ENCODE results near the gene NKPD1.
"Not testable (repeated sequence)": the region's sequence is repeated elsewhere in the genome, so short reads cannot be mapped to it uniquely, and the experiment has no call there.

NKPD1 gene

GRCh38 chr19:45138303-45138751 is 22.5 kb downstream of the NKPD1 start:
- no peak for DNase-seq

GRCh38 chr19:45137179-45137761 is 23.5 kb downstream of the NKPD1 start:
- DNase-seq: peak; percentile 83

- no peak for DNase-seq
Observed at GRCh38 chr19:45136507-45137178, 24.1 kb downstream of the NKPD1 start.

GRCh38 chr19:45135176-45135885 is 25.5 kb downstream of the NKPD1 start:
- no peak for DNase-seq

- DNase-seq: no peak
Observed at GRCh38 chr19:45133661-45134060, 27.1 kb downstream of the NKPD1 start.

- no peak for DNase-seq
Observed at GRCh38 chr19:45130888-45131615, 29.7 kb downstream of the NKPD1 start.

GRCh38 chr19:45130236-45130635 is 30.5 kb downstream of the NKPD1 start:
- DNase-seq: no peak

GRCh38 chr19:45128806-45129205 is 32.0 kb downstream of the NKPD1 start:
- DNase-seq: no peak

- DNase-seq: no peak
Observed at GRCh38 chr19:45128146-45128545, 32.6 kb downstream of the NKPD1 start.

GRCh38 chr19:45126654-45127053 is 34.1 kb downstream of the NKPD1 start:
- no peak for DNase-seq

GRCh38 chr19:45125975-45126493 is 34.7 kb downstream of the NKPD1 start:
- no peak for DNase-seq

- no peak for DNase-seq
Observed at GRCh38 chr19:45125360-45125759, 35.4 kb downstream of the NKPD1 start.

- no peak for DNase-seq
Observed at GRCh38 chr19:45124021-45124420, 36.8 kb downstream of the NKPD1 start.

- no peak for DNase-seq
Observed at GRCh38 chr19:45123440-45123850, 37.3 kb downstream of the NKPD1 start.

GRCh38 chr19:45122832-45123231 is 38.0 kb downstream of the NKPD1 start:
- DNase-seq: no peak

GRCh38 chr19:45121827-45122345 is 38.9 kb downstream of the NKPD1 start:
- no peak for DNase-seq

GRCh38 chr19:45119582-45119981 is 41.2 kb downstream of the NKPD1 start:
- no peak for DNase-seq

GRCh38 chr19:45118591-45119355 is 42.0 kb downstream of the NKPD1 start:
- not testable (repeated sequence) for DNase-seq

GRCh38 chr19:45118106-45118505 is 42.7 kb downstream of the NKPD1 start:
- no peak for DNase-seq

- DNase-seq: no peak
Observed at GRCh38 chr19:45117671-45118070, 43.1 kb downstream of the NKPD1 start.

GRCh38 chr19:45117167-45117594 is 43.6 kb downstream of the NKPD1 start:
- no peak for DNase-seq
